Hematopoietic multipotent progenitor cell treated with erythropoietin and hydrocortisone succinate and interleukin-3 and kit ligand, for 17 days (in vitro differentiated cells): ENCODE results near the gene GP5.

ENCODE experiments used
- DNase-seq: peaks from one replicate; pipeline ENCODE4 v3.0.0-alpha.2; 2015; ENCODE audit warnings: low spot score

Gene GP5

GRCh38 chr3:194348354-194348753 lies 50.7 kb downstream of the GP5 start:
- DNase-seq = no peak

DNA sequence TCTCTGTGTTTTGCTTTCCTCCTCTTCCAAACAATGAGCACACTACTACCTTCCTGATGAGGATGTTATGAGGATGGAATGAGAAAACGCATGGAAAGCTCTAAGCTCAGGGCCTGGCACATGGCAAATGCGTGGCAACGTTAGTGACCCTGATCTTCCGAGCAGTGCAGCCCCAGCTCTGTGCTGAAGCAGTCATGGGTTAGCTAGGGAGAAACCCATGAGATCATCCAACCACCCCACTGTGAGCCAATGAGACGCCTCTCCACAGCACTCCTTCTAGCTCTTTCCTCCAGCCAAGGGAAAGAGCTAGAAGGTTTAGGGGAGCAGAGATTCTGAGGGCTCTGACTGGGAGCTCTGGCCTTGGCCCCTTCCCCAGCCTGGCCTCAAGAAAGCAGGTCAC lies 52.4 kb downstream of the GP5 start:
- no peak for DNase-seq

DNA sequence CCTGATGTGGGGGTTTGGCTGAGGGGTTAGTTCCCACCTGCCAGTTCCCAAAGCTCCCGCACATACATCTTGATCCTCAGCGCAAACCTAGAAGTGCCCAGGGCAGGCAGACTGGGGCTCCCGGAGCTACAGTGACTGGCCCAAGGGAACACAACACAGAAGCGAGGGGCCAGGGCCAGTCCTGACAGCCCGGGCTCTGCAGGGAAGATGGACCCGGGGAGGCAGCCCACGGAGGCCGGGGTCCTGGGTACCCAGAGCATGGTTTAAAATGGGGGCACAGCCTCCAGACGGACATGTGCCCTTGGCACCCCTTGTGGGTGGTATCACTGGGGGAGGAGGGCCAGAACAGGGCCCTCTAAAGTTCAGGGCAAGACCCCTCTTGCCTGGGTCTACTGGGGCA lies 53.0 kb downstream of the GP5 start:
- DNase-seq = no peak
